H4 (cell line): Measurements from ENCODE around the gene DMD. TPM values are rescaled to one million over a fixed set of nuclear protein-coding genes. Genes with fewer than 3 reads are reported as not detected.
A peak's percentile ranks its signal among the peaks of the same experiment; 100 is the strongest.

ENCODE experiments used
- DNase-seq: peaks from one replicate; pipeline ENCODE4 v3.0.0-alpha.2; 2015; ENCODE audit warnings: low spot score
- total RNA-seq: library from RNA; depleted of rRNA; stranded (reverse); fragments of >200 nt; shearing (Covaris generic); gene quantifications from 2 replicates; pipeline ENCODE4 v1.2.3, GENCODE V29; 2014

Gene DMD
- total RNA-seq, 1 experiment from 2014 or later: 13.3 TPM

- DNase-seq: no peak
Measured at GRCh38 chrX:31713120-31713519, 1498.2 kb downstream of the DMD start.

GRCh38 chrX:31711166-31711565, 1500.2 kb downstream of the DMD start:
- no peak for DNase-seq

DNA sequence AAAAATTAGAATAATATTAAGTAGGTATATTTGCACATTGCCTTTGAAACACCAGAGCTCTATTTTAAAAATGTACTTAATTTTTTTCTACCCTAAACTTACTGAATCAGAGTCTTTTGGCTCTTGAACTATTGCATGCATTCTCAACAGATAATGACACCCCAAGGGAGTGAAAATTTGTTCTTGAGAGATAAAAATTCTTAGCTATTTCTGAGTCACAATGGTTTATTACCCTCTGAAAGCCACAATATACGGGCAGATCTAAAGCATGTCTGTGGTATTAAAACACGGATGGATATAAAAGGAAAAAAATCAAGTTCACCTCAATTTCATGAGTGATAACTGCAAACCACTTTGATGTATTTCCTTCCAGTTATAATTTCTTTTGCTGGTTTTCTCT, 1503.2 kb downstream of the DMD start:
- DNase-seq: no peak

- DNase-seq: peak; percentile 3
Measured at GRCh38 chrX:31706466-31706865, 1504.9 kb downstream of the DMD start.

DNA sequence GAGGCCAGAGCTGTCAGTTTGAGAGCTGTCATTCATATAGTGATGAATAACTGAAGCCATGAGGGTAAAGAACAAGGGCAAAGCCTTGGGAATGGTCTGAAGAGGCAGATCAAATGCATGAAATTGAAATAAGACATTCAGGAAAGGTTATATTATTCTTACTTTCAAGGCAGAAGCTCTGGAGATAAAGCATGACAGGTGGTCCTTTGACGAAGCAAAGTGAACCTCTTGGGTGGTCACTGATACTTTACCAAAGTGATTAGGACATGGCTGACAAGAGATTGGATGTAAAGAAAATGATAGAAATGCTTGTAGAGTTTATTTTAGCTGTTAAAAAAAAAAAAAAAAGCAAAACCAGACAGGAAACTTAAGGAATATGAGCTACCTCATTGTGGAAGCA, 1505.5 kb downstream of the DMD start:
- DNase-seq: no peak

DNA sequence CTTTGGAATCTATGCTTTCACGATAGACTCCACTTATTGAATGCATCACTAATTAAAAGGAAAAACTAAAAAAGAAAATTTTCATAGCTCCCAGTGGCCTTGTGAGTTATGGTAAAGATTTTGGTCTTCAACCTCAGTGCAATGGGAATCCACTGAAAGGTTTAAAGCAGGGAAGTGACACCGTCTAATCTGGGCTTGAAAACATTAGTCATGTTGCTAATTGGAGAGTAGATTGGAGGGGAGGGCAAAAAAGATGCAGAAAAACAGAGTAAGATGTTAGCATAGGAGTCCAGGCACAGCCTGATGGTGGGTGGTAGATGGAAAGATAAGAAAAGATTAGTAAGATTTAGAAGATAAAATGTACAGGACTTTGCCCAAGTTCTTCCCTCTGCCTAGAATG, 1506.4 kb downstream of the DMD start:
- DNase-seq: no peak

DNA sequence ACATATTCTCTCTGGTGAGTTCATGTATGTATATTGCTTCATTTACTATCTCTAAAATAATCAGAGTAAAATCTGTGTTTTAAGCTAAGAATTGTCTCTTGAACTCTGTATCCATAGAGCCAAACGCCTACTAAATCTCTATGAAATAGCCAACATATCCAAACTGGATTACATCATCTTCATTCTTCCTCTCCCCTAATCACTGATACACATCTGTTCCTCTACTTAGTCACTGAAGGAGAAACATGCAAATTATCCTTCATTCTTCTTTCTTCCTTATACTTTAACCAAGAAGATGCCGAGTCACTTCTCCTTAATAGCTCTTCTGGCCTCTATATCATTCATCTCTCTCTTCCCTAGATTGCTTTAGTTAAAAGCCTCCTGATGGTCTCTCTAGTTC, 1509.1 kb downstream of the DMD start:
- DNase-seq: no peak

GRCh38 chrX:31697294-31697916, 1513.9 kb downstream of the DMD start:
- DNase-seq: no peak

GRCh38 chrX:31679861-31680260, 1531.5 kb downstream of the DMD start:
- DNase-seq: no peak

GRCh38 chrX:31670245-31670644, 1541.1 kb downstream of the DMD start:
- DNase-seq: no peak

DNA sequence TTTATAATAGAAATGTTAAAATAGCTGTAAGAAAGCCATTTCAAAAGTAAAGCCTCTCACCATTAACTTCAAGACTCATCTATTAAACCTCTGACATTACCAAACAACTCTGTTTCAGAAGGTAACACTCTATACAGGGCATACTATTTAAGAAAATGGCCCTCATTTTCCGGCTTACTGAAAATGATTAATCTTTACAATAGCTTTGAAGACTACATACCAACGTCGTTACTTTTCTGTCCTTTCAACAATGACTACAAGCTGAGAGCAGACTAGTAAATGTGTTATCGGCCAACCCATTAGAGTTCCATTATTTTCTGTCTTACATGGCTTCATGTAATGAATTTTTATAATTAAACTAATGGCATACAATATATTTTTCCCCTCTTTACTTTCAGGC, 1545.9 kb downstream of the DMD start:
- DNase-seq: no peak

GRCh38 chrX:31663172-31663571, 1548.2 kb downstream of the DMD start:
- no peak for DNase-seq

- no peak for DNase-seq
Measured at GRCh38 chrX:31661280-31661810, 1550.0 kb downstream of the DMD start.

DNA sequence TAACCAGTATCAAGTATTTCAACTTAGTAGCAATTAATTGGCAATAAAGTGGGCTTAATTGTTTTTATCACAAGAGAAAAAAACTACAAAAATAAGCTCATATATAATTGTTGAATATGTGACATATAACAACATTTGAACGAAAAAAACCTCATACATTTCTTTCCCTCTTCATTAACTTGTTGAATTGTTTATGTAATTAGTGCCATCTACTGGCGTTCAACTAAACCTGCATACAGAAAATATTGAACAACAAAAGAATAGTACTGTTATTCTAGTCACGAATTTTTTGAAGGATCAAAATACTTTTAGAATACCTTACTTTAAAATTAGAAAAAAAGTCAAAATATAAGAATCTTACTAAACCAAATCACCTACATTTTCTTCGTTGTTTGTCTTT, 1553.0 kb downstream of the DMD start:
- peak; percentile 50 for DNase-seq

GRCh38 chrX:31656013-31656412, 1555.3 kb downstream of the DMD start:
- DNase-seq: no peak

- no peak for DNase-seq
Measured at GRCh38 chrX:31653422-31653821, 1557.9 kb downstream of the DMD start.

GRCh38 chrX:31652650-31653049, 1558.7 kb downstream of the DMD start:
- DNase-seq: no peak

DNA sequence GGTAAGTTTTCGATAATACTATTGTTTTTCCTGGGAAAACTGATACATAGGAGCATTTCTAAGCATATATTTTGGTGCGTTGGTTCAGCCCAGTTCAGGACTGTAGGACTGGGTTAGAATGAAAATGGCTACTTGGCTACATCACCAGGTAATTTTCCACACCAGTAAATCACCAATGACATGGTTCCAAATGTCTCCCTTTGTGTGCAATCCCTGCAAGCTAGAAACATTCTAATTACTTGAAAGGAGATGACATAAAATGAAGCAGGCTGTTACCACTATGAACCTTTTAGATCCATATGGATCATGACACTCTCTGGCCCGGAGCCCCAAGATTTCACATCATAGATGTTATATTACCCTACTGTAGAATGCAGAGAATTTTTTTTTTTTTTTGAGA, 1562.1 kb downstream of the DMD start:
- no peak for DNase-seq

- DNase-seq: no peak
Measured at GRCh38 chrX:31633349-31633748, 1578.0 kb downstream of the DMD start.

GRCh38 chrX:31629195-31629594, 1582.2 kb downstream of the DMD start:
- DNase-seq: no peak

DNA sequence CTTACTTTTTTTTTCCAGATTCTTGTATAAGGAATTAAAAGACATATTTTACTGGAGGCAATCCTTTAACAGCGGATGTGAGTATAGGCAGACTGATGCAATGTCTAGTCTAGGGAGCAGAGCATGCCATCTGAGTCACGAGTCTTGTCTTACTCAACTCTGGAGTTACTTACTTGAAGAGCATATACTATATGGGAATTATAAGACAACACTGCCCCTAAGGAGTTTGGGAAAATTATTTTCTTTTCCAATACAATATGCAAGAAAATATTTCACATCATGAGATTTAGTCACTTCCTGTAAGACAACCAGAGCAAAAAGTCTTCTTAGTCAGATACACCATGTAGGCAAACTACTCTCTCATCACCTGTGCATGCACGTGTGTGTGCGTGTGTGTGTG, 1602.2 kb downstream of the DMD start:
- peak; percentile 70 for DNase-seq

GRCh38 chrX:31608638-31609037, 1602.7 kb downstream of the DMD start:
- DNase-seq: no peak

- no peak for DNase-seq
Measured at GRCh38 chrX:31606771-31607170, 1604.6 kb downstream of the DMD start.

DNA sequence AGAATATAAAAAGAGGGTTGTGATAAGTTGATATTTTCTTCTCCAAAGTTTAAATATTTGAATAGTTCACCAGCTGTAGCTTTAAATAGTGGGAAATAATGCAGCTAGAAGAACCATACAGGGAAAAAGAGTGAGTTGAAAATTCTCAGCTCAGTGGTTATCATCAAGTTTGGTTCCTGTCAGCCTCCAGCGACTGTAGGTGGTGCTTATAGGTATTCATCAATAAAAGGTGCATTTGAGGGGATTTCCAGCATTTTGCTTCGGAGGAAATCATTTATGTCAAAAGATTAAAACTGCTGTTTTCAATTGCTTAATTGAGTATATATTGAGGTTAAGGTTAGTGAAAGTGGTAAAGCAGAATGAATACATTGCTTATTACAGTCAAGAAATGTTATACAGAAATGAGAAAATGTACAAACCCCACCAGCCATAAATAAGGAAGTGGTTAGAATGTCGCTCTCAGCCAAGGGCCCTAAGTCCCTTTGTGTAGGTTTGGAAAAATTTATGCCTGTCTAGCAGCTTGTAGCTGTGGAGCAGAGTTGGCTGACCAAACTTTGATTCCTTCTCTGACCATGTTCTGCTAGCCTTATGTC, 1606.6 kb downstream of the DMD start:
- no peak for DNase-seq
